Muscle of leg (tissue), 11 donors: ENCODE results near the gene FBXL7. TPM values are rescaled to one million over a fixed set of nuclear protein-coding genes. Genes with fewer than 3 reads are reported as not detected.

Experiments used
- DNase-seq: peaks from one replicate; pipeline ENCODE4 v3.0.0; 2013
- H3K27ac ChIP-seq: one replicate; pipeline ENCODE4 v1.5.1; 2013; ENCODE audit warnings: mild to moderate bottlenecking, low read length, control low read depth
- H3K27me3 ChIP-seq: one replicate; pipeline ENCODE4 v1.6.1; 2013; ENCODE audit warnings: low read length; ENCODE audit not compliant: control insufficient read depth, insufficient read depth
- H3K36me3 ChIP-seq: one replicate; pipeline ENCODE4 v1.6.1; 2013; ENCODE audit warnings: low read length; ENCODE audit not compliant: control insufficient read depth, insufficient read depth
- H3K4me1 ChIP-seq: one replicate; pipeline ENCODE4 v1.6.1; 2013; ENCODE audit warnings: low read length; ENCODE audit not compliant: control insufficient read depth, insufficient read depth
- H3K4me3 ChIP-seq: one replicate; pipeline ENCODE4 v1.5.1; 2013; ENCODE audit warnings: low read length, control low read depth
- H3K9me3 ChIP-seq: replicated peaks from 2 replicates; pipeline ENCODE4 v1.6.1; 2013; ENCODE audit warnings: low read depth, low read length; ENCODE audit not compliant: control insufficient read depth
- WGBS: methylation state at CpG from one replicate; pipeline ENCODE4 v1.1.5; 2013; ENCODE audit warnings: missing lambda C conversion rate; ENCODE audit not compliant: insufficient coverage; 5-methylcytosine and 5-hydroxymethylcytosine counted together
- polyA plus RNA-seq, 8 donors: library from polyadenylated mRNA; unstranded; fragments of 120-200 nt; gene quantifications; one replicate each; pipeline versions ENCODE4 v1.2.1 to v1.2.3, GENCODE V29; 2013; ENCODE audit warnings: inconsistent platforms in 1 of 8, low replicate concordance in 1 of 8; ENCODE audit not compliant: insufficient read length in 8 of 8, insufficient read depth in 1 of 8
- total RNA-seq: library from RNA; stranded (reverse); fragments of 120-200 nt; gene quantifications from one replicate; pipeline ENCODE4 v1.2.4, GENCODE V29; 2013

FBXL7 gene
- total and polyA plus RNA-seq, 9 donors = 9.0 to 26.1 (median 21.5) TPM

DNA sequence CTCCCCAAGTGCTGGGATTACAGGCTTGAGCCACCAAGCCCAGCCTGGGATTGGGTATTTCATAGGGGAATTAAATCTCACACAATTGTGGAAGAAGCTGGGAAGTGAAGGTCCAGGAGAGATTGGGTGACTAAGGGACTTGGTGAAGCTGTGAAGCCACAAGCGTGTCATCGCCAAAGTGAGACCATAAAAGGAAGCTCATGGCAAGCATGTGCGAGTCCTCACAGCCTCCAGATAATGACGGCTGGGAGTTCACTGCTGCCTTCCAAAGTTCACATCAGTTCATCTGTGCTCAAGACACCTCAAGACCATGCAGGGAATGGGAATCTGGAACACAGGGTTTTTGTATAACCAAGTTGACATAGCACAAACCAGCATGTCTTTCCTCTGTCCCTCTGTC lies 469.0 kb downstream of the FBXL7 start:
- WGBS = 80% methylated on average over 4 of the region's 4 CpGs
- H3K27me3 ChIP-seq = no peaks in the 10 kb centered on the region
- no peaks in the 10 kb centered on the region for H3K36me3 ChIP-seq

DNA sequence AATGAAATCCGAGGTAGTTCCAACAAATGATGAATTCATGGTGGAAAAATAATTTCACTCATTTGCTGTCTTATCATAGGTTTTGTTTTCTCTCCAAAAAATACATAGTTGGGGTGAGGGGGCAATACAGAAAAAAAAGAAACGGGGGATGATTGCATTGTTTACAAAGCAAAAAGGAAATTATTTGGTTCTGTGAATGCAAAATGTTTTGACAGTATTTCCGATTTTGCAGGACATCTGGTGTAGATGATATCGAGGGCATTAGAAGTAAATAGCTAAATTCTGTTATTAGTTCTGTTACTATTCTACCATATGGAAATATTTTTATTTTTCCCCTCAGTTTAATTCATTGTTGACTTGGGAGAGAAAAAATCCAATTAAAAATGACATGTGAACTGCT lies 477.9 kb downstream of the FBXL7 start:
- Histone ChIP-seq H3K4me3 (no peak overlapping the region), H3K27me3 (no peaks in the 10 kb centered on the region), H3K4me1 (no peaks in the 10 kb centered on the region), H3K9me3 (no peaks in the 10 kb centered on the region), H3K36me3 (no peaks in the 10 kb centered on the region), H3K27ac (no peak overlapping the region)
- WGBS = no CpG with 5 or more reads among the region's 4 CpGs
- no peak for DNase-seq

More for the DNA sequence above, 469.0 kb downstream of the FBXL7 start:
- Histone ChIP-seq H3K27ac (no peak overlapping the region), H3K4me1 (no peaks in the 10 kb centered on the region), H3K4me3 (no peak overlapping the region), H3K9me3 (no peaks in the 10 kb centered on the region)
- no peak for DNase-seq

DNA sequence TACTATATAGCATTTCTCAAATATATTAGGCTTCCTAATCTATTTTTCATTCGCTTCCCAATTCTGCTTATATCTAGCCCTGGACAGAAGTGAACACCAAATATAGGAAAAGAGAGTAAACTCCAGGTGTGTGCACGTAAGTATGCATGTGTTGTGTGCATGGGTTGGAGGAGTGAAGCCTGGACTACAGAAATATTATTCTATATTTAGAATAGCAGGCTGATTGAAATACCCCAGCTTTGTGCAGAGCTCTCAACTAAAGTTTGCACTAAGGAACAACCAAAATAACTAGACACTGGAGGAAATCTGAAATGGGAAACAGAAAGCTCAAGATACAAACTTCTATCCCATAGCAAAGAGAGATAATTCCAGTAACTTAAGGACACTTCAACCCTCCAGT lies 480.9 kb downstream of the FBXL7 start:
- no peaks in the 10 kb centered on the region for H3K36me3 ChIP-seq
- no peaks in the 10 kb centered on the region for H3K27me3 ChIP-seq
- WGBS = no CpG with 5 or more reads among the region's 2 CpGs
- no peaks in the 10 kb centered on the region for H3K4me1 ChIP-seq
- H3K9me3 ChIP-seq = no peaks in the 10 kb centered on the region
- H3K4me3 ChIP-seq = no peak overlapping the region
- H3K27ac ChIP-seq = no peak overlapping the region
- DNase-seq = no peak

DNA sequence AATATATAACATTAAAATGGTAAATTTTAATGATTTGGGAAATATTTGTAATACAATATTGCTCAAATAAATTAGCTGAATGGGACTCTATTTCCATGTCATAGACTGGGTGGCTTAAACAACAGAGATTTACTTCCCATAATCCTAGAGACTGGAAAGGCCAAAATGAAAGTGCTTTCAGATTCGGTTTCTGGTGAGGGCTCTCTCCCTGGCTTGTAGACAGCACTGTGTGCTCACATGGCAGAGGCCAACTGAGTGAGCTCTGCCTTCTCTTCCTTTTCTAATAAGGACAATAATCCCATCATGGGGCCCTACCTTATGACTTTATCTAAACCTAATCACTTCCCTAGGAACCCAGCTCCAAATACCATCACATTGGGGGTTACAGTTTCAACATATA lies 483.4 kb downstream of the FBXL7 start:
- Histone ChIP-seq H3K27ac (no peak overlapping the region), H3K4me1 (no peaks in the 10 kb centered on the region), H3K36me3 (no peaks in the 10 kb centered on the region), H3K4me3 (no peak overlapping the region), H3K27me3 (no peaks in the 10 kb centered on the region), H3K9me3 (no peaks in the 10 kb centered on the region)
- WGBS = 50% methylated on average over 1 of the region's 1 CpG
- DNase-seq = no peak
